T-helper 1 cell treated with Interleukin-12 subunit alpha and Interleukin-12 subunit beta and Interleukin-4 antibody, amounts not matched to agents 30 ng/mL and 1 ng/mL, for 36 hours (primary cell): ENCODE measurements around the gene FPGS. TPM values are rescaled to one million over a fixed set of nuclear protein-coding genes. Genes with fewer than 3 reads are reported as not detected.

Experiments used
- intact Hi-C: fragments of 100-400 bp; cut with micrococcal nuclease; formaldehyde crosslinking; loops from one replicate; pipeline ENCODE4 v1.15.1; 2024
- total RNA-seq: library from RNA; stranded (reverse); gene quantifications from 2 replicates; pipeline ENCODE4 v1.2.3, GENCODE V29; 2022

FPGS gene
- total RNA-seq, 1 donor from 2014 or later = 89.5 TPM

GRCh38 chr9:127809540-127810377 lies 7.1 kb downstream of the FPGS start:
- intact Hi-C loops = no loop called here

DNA sequence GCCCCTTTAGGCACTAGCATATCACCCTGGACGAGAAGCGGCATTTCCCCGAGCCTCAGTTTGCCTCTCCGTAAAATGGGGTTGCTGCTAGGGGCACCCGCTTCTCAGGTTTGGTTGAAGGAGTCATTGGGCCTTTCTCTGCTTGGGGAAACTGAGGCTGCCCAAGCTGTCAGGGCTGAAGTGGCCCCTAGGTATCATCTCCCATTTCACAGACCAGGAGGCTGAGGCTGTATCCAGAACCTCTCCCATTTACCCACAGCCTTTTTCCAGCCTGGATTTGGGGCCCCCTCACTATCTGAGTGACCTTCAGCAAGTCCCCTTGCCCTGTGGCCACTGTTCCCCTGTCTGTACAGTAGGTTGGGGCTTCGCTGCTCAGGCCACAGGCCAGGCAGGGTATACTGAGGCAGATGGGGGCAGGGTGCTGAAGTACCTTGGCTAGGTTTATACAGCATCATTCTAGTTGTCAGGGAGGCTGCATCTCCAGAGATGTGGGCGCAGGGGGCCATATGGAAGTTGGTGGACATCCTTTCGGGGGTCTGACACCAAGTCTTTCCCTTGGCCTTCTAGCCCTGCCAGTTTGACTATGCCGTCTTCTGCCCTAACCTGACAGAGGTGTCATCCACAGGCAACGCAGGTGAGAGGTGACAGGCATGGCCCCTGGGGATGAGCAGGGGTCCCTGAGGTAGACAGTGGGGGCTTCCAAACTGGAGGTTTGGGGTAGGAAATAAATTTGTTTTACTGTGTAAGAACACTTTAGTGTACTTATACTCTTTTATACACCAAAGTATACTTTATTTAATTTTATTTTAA lies 7.9 kb downstream of the FPGS start:
- intact Hi-C loops = no loop called here

DNA sequence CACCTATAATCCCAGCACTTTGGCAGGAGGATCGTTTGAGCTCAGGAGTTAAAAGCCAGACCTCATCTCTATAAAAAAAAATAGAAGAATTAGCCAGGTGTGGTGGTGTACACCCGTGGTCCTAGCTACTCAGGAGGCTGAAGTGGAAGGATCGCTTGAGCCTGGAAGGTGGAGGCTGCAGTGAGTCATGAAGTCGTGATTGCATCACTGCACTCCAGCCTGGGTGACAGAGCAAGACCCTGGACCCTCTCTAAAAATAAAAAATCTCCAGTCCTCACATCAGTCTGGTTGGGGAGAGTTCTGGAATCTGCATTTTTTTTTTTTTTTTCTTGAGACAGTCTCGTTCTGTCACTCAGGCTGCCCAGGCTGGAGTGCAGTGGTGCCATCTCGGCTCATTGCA lies 9.3 kb downstream of the FPGS start:
- intact Hi-C loops = no loop called here

DNA sequence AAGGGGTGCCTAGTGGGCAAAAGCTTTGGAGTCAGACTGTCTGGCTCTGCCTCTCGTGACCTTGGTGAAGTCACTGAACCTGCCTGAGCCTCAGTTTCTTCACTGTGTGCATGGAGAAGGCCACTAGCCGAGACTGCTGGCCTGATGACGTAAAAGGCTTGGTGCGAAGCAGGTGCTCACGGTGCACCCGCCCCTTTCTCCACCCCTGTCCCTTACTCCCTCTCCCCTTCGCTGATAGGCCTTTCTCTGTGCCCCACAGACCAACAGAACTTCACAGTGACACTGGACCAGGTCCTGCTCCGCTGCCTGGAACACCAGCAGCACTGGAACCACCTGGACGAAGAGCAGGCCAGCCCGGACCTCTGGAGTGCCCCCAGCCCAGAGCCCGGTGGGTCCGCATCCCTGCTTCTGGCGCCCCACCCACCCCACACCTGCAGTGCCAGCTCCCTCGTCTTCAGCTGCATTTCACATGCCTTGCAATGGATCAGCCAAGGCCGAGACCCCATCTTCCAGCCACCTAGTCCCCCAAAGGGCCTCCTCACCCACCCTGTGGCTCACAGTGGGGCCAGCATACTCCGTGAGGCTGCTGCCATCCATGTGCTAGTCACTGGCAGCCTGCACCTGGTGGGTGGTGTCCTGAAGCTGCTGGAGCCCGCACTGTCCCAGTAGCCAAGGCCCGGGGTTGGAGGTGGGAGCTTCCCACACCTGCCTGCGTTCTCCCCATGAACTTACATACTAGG lies 10.4 kb downstream of the FPGS start:
- intact Hi-C loops = no loop called here

GRCh38 chr9:127813686-127814226 lies 11.1 kb downstream of the FPGS start:
- intact Hi-C loops = no loop called here

DNA sequence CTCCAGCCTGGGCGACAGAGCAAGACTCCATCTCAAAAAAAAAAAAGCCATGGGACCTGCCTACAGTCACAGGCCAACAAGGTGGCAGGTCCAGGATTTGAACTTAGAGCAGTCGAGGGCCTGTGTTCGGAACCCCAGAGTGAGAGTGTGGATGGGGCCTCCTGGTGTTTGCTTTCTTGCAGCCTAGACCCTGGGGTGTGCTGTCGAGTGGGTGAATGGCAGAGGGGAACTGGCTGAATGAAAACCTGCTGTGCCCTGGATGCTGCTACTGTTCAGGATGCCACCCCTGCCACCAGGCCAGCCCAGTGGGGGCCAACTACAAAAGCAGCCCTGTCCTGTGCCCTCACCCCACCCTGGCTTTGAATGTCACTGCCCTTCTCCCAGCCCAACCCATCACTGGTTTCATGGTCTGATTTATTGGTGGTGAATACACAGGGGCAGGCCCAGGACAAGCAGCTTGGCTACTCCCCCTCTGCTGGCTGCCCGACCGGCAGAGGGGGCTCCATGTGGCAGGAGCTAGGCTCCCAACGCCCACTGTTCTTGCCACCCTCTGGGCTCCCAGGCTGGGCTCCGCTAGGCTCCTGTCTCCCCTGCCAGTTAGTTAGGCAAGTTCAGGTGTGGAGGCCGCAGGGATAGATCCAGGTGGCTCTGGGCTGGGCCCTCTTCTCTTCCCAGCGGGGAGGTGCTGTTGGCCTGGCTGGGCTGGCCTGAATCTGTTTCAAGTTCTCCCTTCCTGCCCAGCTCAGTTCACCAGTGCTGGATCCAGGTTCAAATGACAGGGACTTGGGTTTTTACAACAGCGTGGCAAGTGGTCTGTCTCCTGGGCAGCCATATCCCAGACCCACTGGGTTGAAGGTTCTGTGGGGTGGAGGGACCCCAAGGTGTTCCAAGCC lies 12.2 kb downstream of the FPGS start:
- intact Hi-C loops = no loop called here

DNA sequence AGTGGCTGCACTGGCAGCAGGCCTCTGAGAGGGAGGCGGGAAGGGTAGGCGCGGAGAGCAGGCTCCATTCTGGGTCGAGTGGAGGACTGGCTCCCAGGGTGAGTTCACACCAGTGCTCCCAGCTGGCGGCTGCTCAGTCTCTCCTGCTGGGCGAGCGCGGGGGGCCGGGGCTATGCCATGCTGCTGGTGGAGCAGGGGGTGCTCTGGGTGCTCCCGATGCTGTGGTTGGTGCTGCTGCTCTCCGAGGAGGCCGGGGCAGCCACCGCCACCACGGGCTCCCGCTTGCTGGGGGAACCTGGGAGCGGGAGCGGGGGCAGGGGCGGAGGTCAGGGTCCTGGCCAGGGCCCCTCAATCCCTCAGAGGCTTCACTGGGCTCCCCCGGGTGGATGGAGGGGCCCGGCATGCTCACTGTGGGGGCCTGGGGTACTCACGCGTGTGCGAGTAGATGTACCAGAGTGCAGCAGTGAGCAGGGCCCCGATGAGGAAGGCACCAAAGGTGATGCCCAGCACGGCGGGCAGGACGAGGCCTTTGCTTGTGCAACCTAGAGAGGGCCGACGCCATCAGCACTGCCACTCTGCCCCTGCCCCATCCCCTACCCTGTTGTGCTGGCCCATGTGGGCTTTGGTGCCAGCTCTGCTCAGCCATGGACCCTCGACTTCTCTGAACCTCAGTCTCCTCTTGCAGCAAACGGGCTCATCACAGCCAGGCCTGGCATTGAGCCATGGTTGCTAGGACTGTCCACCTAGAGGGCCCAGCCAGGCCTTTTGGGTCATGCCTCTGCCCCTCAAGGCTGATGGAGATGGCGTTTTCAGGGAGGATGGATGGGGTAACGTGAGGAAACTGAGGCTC lies 13.1 kb downstream of the FPGS start:
- intact Hi-C loops = no loop called here

- intact Hi-C loops = no loop called here
These were observed 13.7 kb downstream of the FPGS start for GRCh38 chr9:127816362-127816725.

DNA sequence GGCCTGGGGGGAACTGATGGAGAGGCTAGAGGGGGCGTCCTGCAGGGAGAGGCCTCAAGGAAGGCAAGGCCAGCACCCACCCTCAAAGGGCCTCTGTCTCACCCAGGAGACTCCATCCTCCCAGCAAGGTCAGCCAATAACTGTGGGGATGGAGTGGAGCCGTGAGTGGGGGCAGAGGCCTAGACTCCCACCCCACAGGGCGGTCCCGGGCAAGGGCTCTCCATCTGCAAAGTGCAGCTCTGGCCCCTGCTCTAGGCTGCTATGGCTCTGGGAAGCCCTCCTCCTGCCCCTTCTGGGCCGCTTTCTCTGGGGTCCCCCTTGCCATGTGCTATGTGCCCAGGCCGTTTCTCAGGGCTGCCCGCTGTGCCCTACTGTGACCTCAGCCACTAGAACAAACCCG lies 14.0 kb downstream of the FPGS start:
- intact Hi-C loops = no loop called here

GRCh38 chr9:127817881-127818434 lies 15.3 kb downstream of the FPGS start:
- intact Hi-C loops = no loop called here

GRCh38 chr9:127818574-127818973 lies 15.9 kb downstream of the FPGS start:
- intact Hi-C loops = no loop called here

DNA sequence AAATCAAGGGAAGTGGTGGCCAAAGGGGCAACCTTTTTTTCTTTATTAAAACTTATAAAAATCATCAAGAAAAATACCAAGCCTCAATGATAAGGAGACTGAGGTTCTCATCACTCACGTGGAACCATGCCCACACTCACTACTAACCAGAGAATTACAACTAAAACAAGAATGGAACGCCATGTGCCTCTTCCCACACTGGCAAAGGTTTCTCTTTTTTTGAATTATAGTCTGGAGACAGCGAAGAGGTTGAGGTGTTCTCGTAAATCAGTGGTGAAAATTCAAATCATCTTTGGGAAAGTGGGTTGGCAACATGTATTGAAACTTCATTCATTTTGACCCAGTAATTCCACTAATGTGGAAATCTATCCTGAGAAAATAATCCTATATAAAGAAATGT lies 19.4 kb downstream of the FPGS start:
- intact Hi-C loops = no loop called here

DNA sequence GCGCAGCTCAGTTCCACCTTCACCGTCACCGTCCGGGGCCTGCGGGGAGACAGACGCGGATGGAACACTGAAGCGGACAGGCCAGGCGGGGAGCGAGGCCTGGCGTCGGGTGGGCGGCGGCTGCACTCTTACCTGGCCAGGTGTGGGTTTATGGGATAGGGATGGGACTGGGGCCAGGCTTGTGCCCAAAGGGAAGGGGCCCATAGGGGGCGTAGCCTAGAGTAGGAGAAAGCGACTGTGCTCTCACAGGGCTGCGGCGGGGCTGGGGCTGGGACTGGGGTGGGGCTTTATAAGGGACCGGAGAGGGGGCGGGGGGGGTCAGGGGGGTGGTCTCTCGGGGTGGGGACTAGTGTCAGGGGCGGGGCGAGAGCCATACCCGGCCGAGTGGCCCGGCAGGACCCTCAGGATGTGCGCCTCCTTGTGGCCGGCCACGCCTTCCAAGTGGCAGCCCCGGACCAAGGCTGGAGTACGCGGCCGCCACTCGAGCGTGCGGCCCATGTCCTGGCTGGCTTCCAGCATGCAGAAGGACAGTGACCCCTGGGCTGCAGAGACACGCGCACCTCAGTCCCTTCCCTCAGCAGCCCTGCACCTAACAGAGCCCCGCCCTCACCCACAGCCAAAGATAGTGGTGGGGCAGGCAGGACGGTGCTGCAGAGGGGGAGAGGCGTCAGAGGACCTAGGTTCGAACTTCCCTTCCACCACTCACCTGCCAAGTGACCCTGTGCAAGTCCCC lies 22.8 kb downstream of the FPGS start:
- intact Hi-C loops = no loop called here

- intact Hi-C loops = no loop called here
These were observed 23.7 kb downstream of the FPGS start for GRCh38 chr9:127826253-127826913.

- intact Hi-C loops = no loop called here
These were observed 25.8 kb downstream of the FPGS start for GRCh38 chr9:127828262-127829031.

GRCh38 chr9:127829205-127829906 lies 26.7 kb downstream of the FPGS start:
- intact Hi-C loops = no loop called here

DNA sequence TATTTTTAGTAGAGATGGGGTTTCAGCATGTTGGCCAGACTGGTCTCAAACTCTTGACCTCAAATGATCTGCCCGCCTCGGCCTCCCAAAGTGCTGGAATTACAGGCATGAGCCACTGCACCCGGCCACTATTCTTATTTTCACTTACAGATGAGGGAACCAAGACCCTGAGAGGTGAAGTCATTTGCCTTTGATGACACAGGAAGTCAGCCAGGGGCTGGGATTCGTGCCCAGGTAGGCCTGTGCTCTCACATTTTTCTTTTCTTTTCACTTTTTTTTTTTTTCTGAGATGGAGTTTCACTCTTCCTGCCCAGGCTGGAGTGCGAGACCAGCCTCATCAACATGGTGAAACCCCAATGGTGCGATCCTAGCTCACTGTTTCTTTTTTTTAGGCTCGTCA lies 29.6 kb downstream of the FPGS start:
- intact Hi-C loops = no loop called here
